IMR-90 (cell line): Measurements from ENCODE around the gene DCLK1. TPM values are rescaled to one million over a fixed set of nuclear protein-coding genes. Genes with fewer than 3 reads are reported as not detected.

ENCODE experiments used
- ATAC-seq: fragments of 200-7000 bp; cut with Tn5 transposase; 2 replicates; pipeline ENCODE4 v1.9.1; 2020; ENCODE audit warnings: low read depth, mild to moderate bottlenecking, moderate library complexity
- BruUV-seq: library from RNA; stranded (reverse); fragments of 400-500 nt; replicated peaks from 2 replicates; lab custom pipeline; 2021; lab: Mats Ljungman, UMichigan
- CTCF ChIA-PET: fragments of 300-600 bp; formaldehyde crosslinking; extraction: SDS; loops from one replicate; lab custom pipeline; 2021; ENCODE audit warnings: antibody characterized with exemption; lab: Yijun Ruan, JAX
- POLR2A ChIA-PET: fragments of 300-600 bp; sonication (Branson Sonifier 250); formaldehyde crosslinking; loops from one replicate; lab custom pipeline; 2022; ENCODE audit warnings: antibody characterized with exemption; ENCODE audit not compliant: unreplicated experiment; lab: Charles Lee
- DNase-seq: peaks from one replicate; pipeline ENCODE4 v3.0.0; 2013
- H2AFZ ChIP-seq: replicated peaks from 2 replicates; pipeline ENCODE3; 2013; ENCODE audit warnings: low read length, mild to moderate bottlenecking; ENCODE audit not compliant: poor library complexity
- H2AK5ac ChIP-seq: 2 replicates; pipeline ENCODE4 v1.6.1; 2013; ENCODE audit warnings: low read depth, low read length, inconsistent platforms
- H2AK9ac ChIP-seq: replicated peaks from 2 replicates; pipeline ENCODE3; 2013; ENCODE audit warnings: mild to moderate bottlenecking, low read depth, low read length, moderate library complexity; ENCODE audit not compliant: poor library complexity
- H2BK120ac ChIP-seq: 2 replicates; pipeline ENCODE4 v1.6.1; 2013; ENCODE audit warnings: low read depth, low read length, inconsistent platforms
- H2BK15ac ChIP-seq: 3 replicates; pipeline ENCODE4 v1.6.1; 2013; ENCODE audit warnings: low read depth, low read length, inconsistent platforms
- H2BK20ac ChIP-seq: 2 replicates; pipeline ENCODE4 v1.6.1; 2013; ENCODE audit warnings: low read depth, mild to moderate bottlenecking, inconsistent platforms, low read length, moderate library complexity
- H2BK5ac ChIP-seq: 2 replicates; pipeline ENCODE4 v1.6.1; 2013; ENCODE audit warnings: mild to moderate bottlenecking, low read depth, low read length, inconsistent platforms; ENCODE audit not compliant: poor library complexity, severe bottlenecking
- H3K14ac ChIP-seq: replicated peaks from 2 replicates; pipeline ENCODE4 v1.6.1; 2013; ENCODE audit warnings: low read depth, low read length, inconsistent platforms
- H3K18ac ChIP-seq: 2 replicates; pipeline ENCODE4 v1.6.1; 2013; ENCODE audit warnings: low read depth, low read length, control low read depth
- H3K23ac ChIP-seq: 2 replicates; pipeline ENCODE4 v1.6.1; 2013; ENCODE audit warnings: low read depth, low read length, inconsistent platforms
- H3K27ac ChIP-seq: 2 replicates; pipeline ENCODE4 v1.5.1; 2013; ENCODE audit warnings: mild to moderate bottlenecking, control low read depth, low read length; ENCODE audit not compliant: insufficient read depth
- H3K27me3 ChIP-seq: 2 replicates; pipeline ENCODE4 v1.6.1; 2013; ENCODE audit warnings: low read length; ENCODE audit not compliant: control insufficient read depth, insufficient read depth
- H3K36me3 ChIP-seq: 2 replicates; pipeline ENCODE4 v1.6.1; 2013; ENCODE audit warnings: low read length, mixed read lengths; ENCODE audit not compliant: control insufficient read depth, insufficient read depth
- H3K4ac ChIP-seq: 2 replicates; pipeline ENCODE4 v1.6.1; 2013; ENCODE audit warnings: low read depth, low read length, inconsistent platforms
- H3K4me1 ChIP-seq: 2 replicates; pipeline ENCODE4 v1.6.1; 2013; ENCODE audit warnings: low read length, mixed read lengths; ENCODE audit not compliant: control insufficient read depth, insufficient read depth
- H3K4me2 ChIP-seq: 2 replicates; pipeline ENCODE4 v1.6.1; 2013; ENCODE audit warnings: low read depth, mild to moderate bottlenecking, control low read depth, low read length, moderate library complexity
- H3K4me3 ChIP-seq: 2 replicates; pipeline ENCODE4 v1.5.1; 2013; ENCODE audit warnings: low read depth, mild to moderate bottlenecking, control low read depth, low read length, moderate library complexity; ENCODE audit not compliant: insufficient read depth
- H3K56ac ChIP-seq: 2 replicates; pipeline ENCODE4 v1.6.1; 2013; ENCODE audit warnings: low read length, inconsistent platforms; ENCODE audit not compliant: insufficient read depth; ENCODE audit errors: extremely low read depth
- H3K79me1 ChIP-seq, 2 experiments: 2 replicates each; pipeline ENCODE4 v1.6.1; 2013; ENCODE audit warnings: low read length in 2 of 2, inconsistent platforms in 1 of 2, low read depth in 1 of 2
- H3K9ac ChIP-seq: 2 replicates; pipeline ENCODE4 v1.6.1; 2013; ENCODE audit warnings: low read depth, low read length, control low read depth
- H3K9me1 ChIP-seq: 2 replicates; pipeline ENCODE4 v1.6.1; 2013; ENCODE audit warnings: low read length, inconsistent platforms; ENCODE audit not compliant: insufficient read depth
- H3K9me3 ChIP-seq: 2 replicates; pipeline ENCODE4 v1.6.1; 2013; ENCODE audit warnings: low read length; ENCODE audit not compliant: control insufficient read depth, insufficient read depth
- H4K20me1 ChIP-seq: 2 replicates; pipeline ENCODE4 v1.6.1; 2013; ENCODE audit warnings: low read length, inconsistent platforms; ENCODE audit not compliant: insufficient read depth
- H4K5ac ChIP-seq: 2 replicates; pipeline ENCODE4 v1.6.1; 2013; ENCODE audit warnings: mild to moderate bottlenecking, low read depth, low read length, control low read depth
- H4K8ac ChIP-seq, 2 experiments: 2 replicates each; pipeline ENCODE4 v1.6.1; 2013; ENCODE audit warnings: low read depth in 2 of 2, low read length in 2 of 2, control low read depth in 1 of 2, inconsistent platforms in 1 of 2
- H4K91ac ChIP-seq: 2 replicates; pipeline ENCODE4 v1.6.1; 2013; ENCODE audit warnings: low read depth, low read length, inconsistent platforms; ENCODE audit not compliant: insufficient read depth
- BHLHE40 ChIP-seq: fragments of 150-350 bp; IDR thresholded peaks from 2 replicates; pipeline ENCODE4 v1.6.1; 2016; ENCODE audit warnings: mild to moderate bottlenecking, low read depth, low read length
- CEBPB ChIP-seq: IDR thresholded peaks from 2 replicates; pipeline ENCODE4 v1.6.1; 2012; ENCODE audit warnings: low read depth, low read length, improper control_type of control experiment
- CHD1 ChIP-seq: IDR thresholded peaks from 2 replicates; pipeline ENCODE4 v1.6.1; 2012; ENCODE audit warnings: low read depth, low read length, improper control_type of control experiment
- FOS ChIP-seq: fragments of 150-350 bp; IDR thresholded peaks from 2 replicates; pipeline ENCODE4 v1.6.1; 2016; ENCODE audit warnings: low read depth, low read length
- MAFK ChIP-seq: IDR thresholded peaks from 2 replicates; pipeline ENCODE4 v1.6.1; 2012; ENCODE audit warnings: low read depth, low read length, improper control_type of control experiment
- MXI1 ChIP-seq: IDR thresholded peaks from 2 replicates; pipeline ENCODE4 v1.6.1; 2012; ENCODE audit warnings: low read depth, mild to moderate bottlenecking, low read length, moderate library complexity, borderline replicate concordance
- NFE2L2 ChIP-seq: fragments of 150-350 bp; IDR thresholded peaks from 2 replicates; pipeline ENCODE4 v1.6.1; 2016; ENCODE audit warnings: low read depth, mild to moderate bottlenecking, low read length
- POLR2A ChIP-seq: IDR thresholded peaks from 2 replicates; pipeline ENCODE4 v1.6.1; 2012; ENCODE audit warnings: mild to moderate bottlenecking, low read depth, low read length
- RAD21 ChIP-seq: IDR thresholded peaks from 2 replicates; pipeline ENCODE4 v1.6.1; 2012; ENCODE audit warnings: low read length, improper control_type of control experiment
- RCOR1 ChIP-seq: IDR thresholded peaks from 2 replicates; pipeline ENCODE4 v1.6.1; 2012; ENCODE audit warnings: mild to moderate bottlenecking, low read length, improper control_type of control experiment; ENCODE audit not compliant: insufficient replicate concordance
- RFX5 ChIP-seq: IDR thresholded peaks from 2 replicates; pipeline ENCODE4 v1.8.0; 2012; ENCODE audit warnings: low read depth, mild to moderate bottlenecking, low read length, moderate library complexity
- SMC3 ChIP-seq: fragments of 150-350 bp; IDR thresholded peaks from 2 replicates; pipeline ENCODE4 v1.6.1; 2016; ENCODE audit warnings: low read depth, mild to moderate bottlenecking, antibody characterized with exemption, low read length, moderate library complexity
- WGBS, 2 experiments: methylation state at CpG; one replicate each; pipeline versions ENCODE4 v1.1.5 to v1.1.7; 2013; ENCODE audit warnings: missing lambda C conversion rate in 2 of 2; ENCODE audit not compliant: insufficient read length in 1 of 2; ENCODE audit errors: extremely low coverage in 2 of 2; 5-methylcytosine and 5-hydroxymethylcytosine counted together
- dilution Hi-C: fragments of 300-500 bp; cut with HindIII; formaldehyde crosslinking; loops from one replicate; pipeline ENCODE4 v1.14.3; 2018; ENCODE audit warnings: low sequenced_read_pairs; ENCODE audit not compliant: unreplicated experiment
- in situ Hi-C: fragments of 300-500 bp; cut with MboI; formaldehyde crosslinking; loops from 3 replicates; pipeline ENCODE4 v1.14.3; 2019; ENCODE audit warnings: low sequenced_read_pairs, inconsistent platforms, mixed read lengths
- intact Hi-C: fragments of 100-400 bp; cut with micrococcal nuclease; formaldehyde crosslinking; loops from 2 replicates; pipeline ENCODE4 v1.10.0; 2022
- polyA plus RNA-seq, 3 experiments: library from polyadenylated mRNA; depleted of rRNA; stranded (reverse); fragments of >200 nt; gene quantifications; 2 replicates each; pipeline ENCODE4 v1.2.3, GENCODE V29; 2012; ENCODE audit warnings: low replicate concordance in 1 of 3
- total RNA-seq: library from RNA; depleted of rRNA; stranded (reverse); fragments of >200 nt; gene quantifications from 2 replicates; pipeline ENCODE4 v1.2.3, GENCODE V29; 2012
- TF ChIP-seq, protein P1 (sequence below): fragments of 150-350 bp; IDR thresholded peaks from 2 replicates; pipeline ENCODE4 v1.6.1; 2017; ENCODE audit warnings: mild to moderate bottlenecking, antibody characterized with exemption, low read length, low read depth
- TF ChIP-seq, protein P2 (sequence below): fragments of 150-350 bp; IDR thresholded peaks from 2 replicates; pipeline ENCODE4 v1.6.1; 2016; ENCODE audit warnings: low read depth, mild to moderate bottlenecking, low read length, moderate library complexity, borderline replicate concordance

The DCLK1 gene
- total and polyA plus RNA-seq, 2 of the 4 experiments (the other 2 are of a cell fraction): under 0.01 to 0.02 TPM

DNA sequence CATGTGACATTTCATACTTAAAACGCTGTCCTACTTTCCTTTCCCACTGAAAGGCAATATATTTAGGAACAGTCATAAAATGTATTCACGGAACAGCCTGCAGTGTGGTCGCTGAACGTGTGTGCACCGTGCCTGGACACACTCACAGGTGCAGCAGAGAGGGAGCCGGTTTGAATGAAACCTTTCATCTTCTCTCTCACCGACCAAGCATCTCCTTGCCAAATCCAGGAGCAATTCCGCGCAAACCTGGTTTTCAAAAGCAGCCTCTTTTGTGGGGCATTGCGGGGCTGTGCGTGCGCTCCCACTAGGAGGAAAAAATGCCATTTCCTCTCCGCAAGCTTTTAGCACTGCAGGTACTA, 1.0 kb downstream of the DCLK1 start:
- Histone ChIP-seq H3K4me3 (no peak overlapping the region), H2AK9ac (no peak overlapping the region), H2AK5ac (no peak overlapping the region), H3K4me2 (no peak overlapping the region; the same call in 1 of the 2 replicates), H3K79me1 (no peaks in the 10 kb centered on the region), H2BK15ac (no peak overlapping the region), H2AFZ (peak overlapping the region; percentile 55), H2BK20ac (no peak overlapping the region), H3K56ac (no peak overlapping the region), H4K20me1 (no peaks in the 10 kb centered on the region), H3K9me1 (no peaks in the 10 kb centered on the region), H3K4me1 (no peaks in the 10 kb centered on the region), H3K4ac (no peak overlapping the region), H4K91ac (no peak overlapping the region), H3K18ac (no peak overlapping the region), H2BK5ac (no peak overlapping the region), H3K27ac (no peak overlapping the region), H3K14ac (no peak overlapping the region), H3K36me3 (no peaks in the 10 kb centered on the region), H3K9ac (no peak overlapping the region), H4K8ac (no peak overlapping the region), H3K23ac (no peak overlapping the region), H4K5ac (no peak overlapping the region), H2BK120ac (no peak overlapping the region), H3K9me3 (no peaks in the 10 kb centered on the region), H3K27me3 (peaks cover 31% of the 10 kb centered on the region)
- in situ Hi-C loops (no loop called here), dilution Hi-C loops (no loop called here), intact Hi-C loops (no loop called here)
- ChIA-PET POLR2A (no interaction called here), CTCF (no interaction called here)
- ATAC-seq (no peak), DNase-seq (no peak)
- 40% methylated on average over 9 of the region's 13 CpGs; no CpG with 5 or more reads in 1 of the 2 experiments for WGBS, 2 experiments
- no peak for TF ChIP-seq POLR2A
- no peak for TF ChIP-seq NFE2L2
- TF ChIP-seq, protein P1, sequence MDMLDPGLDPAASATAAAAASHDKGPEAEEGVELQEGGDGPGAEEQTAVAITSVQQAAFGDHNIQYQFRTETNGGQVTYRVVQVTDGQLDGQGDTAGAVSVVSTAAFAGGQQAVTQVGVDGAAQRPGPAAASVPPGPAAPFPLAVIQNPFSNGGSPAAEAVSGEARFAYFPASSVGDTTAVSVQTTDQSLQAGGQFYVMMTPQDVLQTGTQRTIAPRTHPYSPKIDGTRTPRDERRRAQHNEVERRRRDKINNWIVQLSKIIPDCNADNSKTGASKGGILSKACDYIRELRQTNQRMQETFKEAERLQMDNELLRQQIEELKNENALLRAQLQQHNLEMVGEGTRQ: no peak
- TF ChIP-seq FOS: no peak
- TF ChIP-seq RCOR1: no peak
- TF ChIP-seq RFX5: no peak
- TF ChIP-seq CEBPB: no peak
- no peak for TF ChIP-seq RAD21
- TF ChIP-seq, protein P2, sequence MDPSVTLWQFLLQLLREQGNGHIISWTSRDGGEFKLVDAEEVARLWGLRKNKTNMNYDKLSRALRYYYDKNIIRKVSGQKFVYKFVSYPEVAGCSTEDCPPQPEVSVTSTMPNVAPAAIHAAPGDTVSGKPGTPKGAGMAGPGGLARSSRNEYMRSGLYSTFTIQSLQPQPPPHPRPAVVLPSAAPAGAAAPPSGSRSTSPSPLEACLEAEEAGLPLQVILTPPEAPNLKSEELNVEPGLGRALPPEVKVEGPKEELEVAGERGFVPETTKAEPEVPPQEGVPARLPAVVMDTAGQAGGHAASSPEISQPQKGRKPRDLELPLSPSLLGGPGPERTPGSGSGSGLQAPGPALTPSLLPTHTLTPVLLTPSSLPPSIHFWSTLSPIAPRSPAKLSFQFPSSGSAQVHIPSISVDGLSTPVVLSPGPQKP: no peak
- TF ChIP-seq CHD1: no peak
- no peak for TF ChIP-seq MXI1
- TF ChIP-seq MAFK: no peak
- no peak for TF ChIP-seq BHLHE40
- no peak for TF ChIP-seq SMC3
- BruUV-seq: no TSS peak
